Caco-2 (cell line): ENCODE measurements around the gene RDH11. TPM values are rescaled to one million over a fixed set of nuclear protein-coding genes. Genes with fewer than 3 reads are reported as not detected.
A peak's percentile ranks its signal among the peaks of the same experiment; 100 is the strongest.
"Not testable (repeated sequence)": the region's sequence is repeated elsewhere in the genome, so short reads cannot be mapped to it uniquely, and the experiment has no call there.

Experiments used
- BruUV-seq: library from RNA; stranded (reverse); fragments of 400-500 nt; replicated peaks from 2 replicates; lab custom pipeline; 2021; lab: Mats Ljungman, UMichigan
- CTCF ChIA-PET: fragments of 300-600 bp; sonication (Branson Sonifier 250); formaldehyde crosslinking; loops from one replicate; lab custom pipeline; 2022; ENCODE audit warnings: antibody characterized with exemption; lab: Charles Lee
- POLR2A ChIA-PET: fragments of 300-600 bp; sonication (Branson Sonifier 250); formaldehyde crosslinking; loops from one replicate; lab custom pipeline; 2022; ENCODE audit warnings: antibody characterized with exemption; lab: Charles Lee
- DNase-seq, 2 experiments: peaks; one replicate each; pipeline versions ENCODE4 v3.0.0 to v3.0.0-alpha.2; 2020 to 2022
- H3K27me3 ChIP-seq: replicated peaks from 2 replicates; pipeline ENCODE4 v1.6.0; 2011; ENCODE audit warnings: low read length; ENCODE audit not compliant: control insufficient read depth, insufficient read depth
- H3K36me3 ChIP-seq: 2 replicates; pipeline ENCODE4 v1.5.1; 2011; ENCODE audit warnings: low read length; ENCODE audit not compliant: control insufficient read depth, insufficient read depth
- H3K4me1 ChIP-seq: fragments of 250-450 bp; sonication (Bioruptor Pico); 2 replicates; pipeline ENCODE4 v1.5.1; 2020; ENCODE audit warnings: mild to moderate bottlenecking
- H3K4me3 ChIP-seq: 2 replicates; pipeline ENCODE4 v1.5.1; 2011; ENCODE audit warnings: low read depth, mild to moderate bottlenecking, control low read depth, low read length
- H3K9me3 ChIP-seq: fragments of 250-450 bp; sonication (Bioruptor Pico); 2 replicates; pipeline ENCODE4 v1.5.1; 2020; ENCODE audit warnings: mild to moderate bottlenecking, moderate library complexity
- H3K27ac Mint-ChIP-seq: one replicate; pipeline ENCODE4 v1.8.0; 2022; ENCODE audit warnings: mixed read lengths; ENCODE audit not compliant: unreplicated experiment
- H3K27me3 Mint-ChIP-seq: one replicate; pipeline ENCODE4 v1.8.0; 2022; ENCODE audit warnings: mixed read lengths; ENCODE audit not compliant: insufficient read depth, unreplicated experiment
- H3K36me3 Mint-ChIP-seq: one replicate; pipeline ENCODE4 v1.8.0; 2022; ENCODE audit warnings: mild to moderate bottlenecking, mixed read lengths; ENCODE audit not compliant: insufficient read depth, unreplicated experiment
- H3K4me1 Mint-ChIP-seq: one replicate; pipeline ENCODE4 v1.8.0; 2022; ENCODE audit warnings: low read depth, mixed read lengths; ENCODE audit not compliant: unreplicated experiment
- H3K4me3 Mint-ChIP-seq: one replicate; pipeline ENCODE4 v1.8.0; 2022; ENCODE audit warnings: mild to moderate bottlenecking, moderate library complexity, mixed read lengths; ENCODE audit not compliant: unreplicated experiment
- H3K9me3 Mint-ChIP-seq: one replicate; pipeline ENCODE4 v1.8.0; 2022; ENCODE audit warnings: mixed read lengths; ENCODE audit not compliant: unreplicated experiment
- CTCF ChIP-seq, 2 experiments: fragments of 200-600 bp in 1 of 2; IDR thresholded peaks; 1 replicate in 1 of 2; 2 replicates in 1 of 2; pipeline versions ENCODE4 v1.5.1 to v1.8.0; 2011 to 2022; ENCODE audit warnings: antibody characterized with exemption in 1 of 2, control low read depth in 1 of 2, inconsistent platforms in 1 of 2, low read depth in 1 of 2, low read length in 1 of 2, mild to moderate bottlenecking in 1 of 2, moderate library complexity in 1 of 2; ENCODE audit not compliant: insufficient read depth in 1 of 2, severe bottlenecking in 1 of 2, unreplicated experiment in 1 of 2
- intact Hi-C: fragments of 100-400 bp; cut with micrococcal nuclease; formaldehyde crosslinking; loops from one replicate; pipeline ENCODE4 v1.10.0; 2022; ENCODE audit not compliant: unreplicated experiment
- total RNA-seq: library from RNA; stranded (reverse); gene quantifications from 2 replicates; pipeline ENCODE4 v1.2.3, GENCODE V29; 2022

RDH11 gene
- total RNA-seq, 1 experiment from 2014 or later: 83.1 TPM

DNA sequence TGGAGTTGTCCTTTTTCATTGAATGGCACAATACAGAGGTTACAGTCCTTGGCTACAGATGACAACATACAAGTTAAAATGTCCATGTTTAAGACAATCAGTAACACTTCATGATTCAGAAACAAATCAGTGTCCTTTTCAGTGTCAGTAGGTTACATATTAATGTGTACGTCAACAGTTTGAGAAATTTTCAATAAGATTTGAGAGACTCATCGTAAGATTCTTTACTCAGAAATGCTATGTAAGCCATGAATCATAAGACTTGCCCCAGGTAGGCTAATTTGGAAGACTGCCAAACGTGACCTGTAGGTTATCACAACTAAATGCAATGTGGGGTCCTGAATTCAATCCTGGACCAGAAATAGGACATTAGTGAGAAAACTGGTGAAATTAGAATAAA, 9.6 kb upstream of the RDH11 start:
- Histone ChIP-seq H3K27me3 (no peaks in the 10 kb centered on the region), H3K36me3 (no peaks in the 10 kb centered on the region), H3K9me3 (no peaks in the 10 kb centered on the region), H3K4me1 (no peaks in the 10 kb centered on the region), H3K4me3 (no peak overlapping the region)
- Mint-ChIP-seq H3K36me3 (no peaks in the 10 kb centered on the region), H3K27ac (no peak overlapping the region), H3K9me3 (no peaks in the 10 kb centered on the region), H3K27me3 (no peaks in the 10 kb centered on the region), H3K4me3 (no peak overlapping the region), H3K4me1 (no peaks in the 10 kb centered on the region)
- BruUV-seq: no TSS peak
- CTCF ChIA-PET: interaction anchor here (0.8 to 2.2 kb wide), 17 partner anchors 10 to 278 kb away, joined by 3 to 40 read pairs (median 14); partner anchors contain the start of genes ARG2, PIGH and RDH11
- POLR2A ChIA-PET: interaction anchor here (1.1 to 1.5 kb wide), 3 partner anchors 10 to 105 kb away, joined by 4 to 8 read pairs (median 5); partner anchors contain the start of genes PIGH and RDH11
- no peak for TF ChIP-seq CTCF (IDR thresholded peaks at IDR 0.05; ENCODE audit: insufficient read depth in 1 of 2, low read depth in 1 of 2, low read length in 1 of 2, severe bottlenecking in 1 of 2, unreplicated experiment in 1 of 2)
- DNase-seq: no peak
- intact Hi-C loops: loop anchor here (2.0 kb wide), 1 partner anchor 278 kb away; no protein-coding TSS in a partner anchor

- BruUV-seq: no TSS peak
- Mint-ChIP-seq H3K9me3 (no peaks in the 10 kb centered on the region), H3K27me3 (no peaks in the 10 kb centered on the region), H3K36me3 (no peaks in the 10 kb centered on the region), H3K4me1 (no peaks in the 10 kb centered on the region), H3K27ac (no peak overlapping the region), H3K4me3 (no peak overlapping the region)
- H3K9me3 ChIP-seq: no peaks in the 10 kb centered on the region
- H3K27me3 ChIP-seq: no peaks in the 10 kb centered on the region
- ChIA-PET POLR2A (interaction anchor here (0.6 to 1.5 kb wide), 5 partner anchors 9 to 105 kb away, joined by 4 to 8 read pairs (median 5); partner anchors contain the start of genes PIGH and RDH11), CTCF (interaction anchor here (0.5 to 2.2 kb wide), 31 partner anchors 8 to 1345 kb away, joined by 3 to 40 read pairs (median 5); partner anchors contain the start of genes ARG2, PIGH, PLEKHH1 and RDH11)
- H3K4me1 ChIP-seq: no peaks in the 10 kb centered on the region
- peak in 1 of 2 experiments; percentile 64 for DNase-seq
- H3K36me3 ChIP-seq: no peaks in the 10 kb centered on the region
- peak; percentile 73 to 78 for TF ChIP-seq CTCF (IDR thresholded peaks at IDR 0.05; ENCODE audit: insufficient read depth in 1 of 2, low read depth in 1 of 2, low read length in 1 of 2, severe bottlenecking in 1 of 2, unreplicated experiment in 1 of 2)
- intact Hi-C loops: loop anchor here (1.0 to 5.0 kb wide), 6 partner anchors 37 to 278 kb away; partner anchors contain the start of gene ARG2
- no peak overlapping the region for H3K4me3 ChIP-seq
Observed at GRCh38 chr14:67704484-67705089, 9.0 kb upstream of the RDH11 start.

GRCh38 chr14:67703997-67704396, 8.4 kb upstream of the RDH11 start:
- H3K4me3 Mint-ChIP-seq: no peak overlapping the region
- intact Hi-C loops: loop anchor here (1.0 to 5.0 kb wide), 6 partner anchors 37 to 277 kb away; partner anchors contain the start of gene ARG2
- Histone ChIP-seq H3K4me1 (no peaks in the 10 kb centered on the region), H3K9me3 (no peaks in the 10 kb centered on the region), H3K27me3 (no peaks in the 10 kb centered on the region), H3K4me3 (no peak overlapping the region), H3K36me3 (no peaks in the 10 kb centered on the region)
- H3K9me3 Mint-ChIP-seq: no peaks in the 10 kb centered on the region
- no peak for TF ChIP-seq CTCF (IDR thresholded peaks at IDR 0.05; ENCODE audit: insufficient read depth in 1 of 2, low read depth in 1 of 2, low read length in 1 of 2, severe bottlenecking in 1 of 2, unreplicated experiment in 1 of 2)
- H3K27ac Mint-ChIP-seq: no peak overlapping the region
- H3K4me1 Mint-ChIP-seq: no peaks in the 10 kb centered on the region
- no peak for DNase-seq
- H3K27me3 Mint-ChIP-seq: no peaks in the 10 kb centered on the region
- CTCF ChIA-PET: interaction anchor here (0.6 to 2.2 kb wide), 29 partner anchors 8 to 1345 kb away, joined by 3 to 40 read pairs (median 5); partner anchors contain the start of genes ARG2, PIGH, PLEKHH1 and RDH11
- H3K36me3 Mint-ChIP-seq: no peaks in the 10 kb centered on the region
- POLR2A ChIA-PET: interaction anchor here (0.6 to 1.5 kb wide), 5 partner anchors 8 to 104 kb away, joined by 4 to 8 read pairs (median 5); partner anchors contain the start of genes PIGH and RDH11
- no TSS peak for BruUV-seq

GRCh38 chr14:67701492-67701891, 5.9 kb upstream of the RDH11 start, which contains the start of gene RDH12:
Gene RDH12 (plus strand): TSS chr14:67701886. CDS start chr14:67722643, 20,757 bp downstream.
- BruUV-seq, H3K36me3 ChIP-seq, H3K9me3 Mint-ChIP-seq, H3K9me3 ChIP-seq, H3K27me3 ChIP-seq, DNase-seq, H3K36me3 Mint-ChIP-seq, POLR2A ChIA-PET, H3K4me3 Mint-ChIP-seq, H3K27me3 Mint-ChIP-seq, CTCF ChIA-PET, H3K4me1 ChIP-seq, H3K4me1 Mint-ChIP-seq, H3K4me3 ChIP-seq, H3K27ac Mint-ChIP-seq: not testable (repeated sequence)
- intact Hi-C loops: loop anchor here (5.0 kb wide), 1 partner anchor 66 kb away; no protein-coding TSS in a partner anchor
